GM12892 (cell line): ENCODE measurements around the gene MEG3.

ENCODE experiments used
- POLR2A ChIP-seq: IDR thresholded peaks from 2 replicates; pipeline ENCODE4 v1.6.1; 2011; ENCODE audit warnings: low read depth, low read length, control low read depth
- POLR2AphosphoS5 ChIP-seq: IDR thresholded peaks from 2 replicates; pipeline ENCODE4 v1.6.1; 2011; ENCODE audit warnings: low read depth, low read length, control low read depth

DNA sequence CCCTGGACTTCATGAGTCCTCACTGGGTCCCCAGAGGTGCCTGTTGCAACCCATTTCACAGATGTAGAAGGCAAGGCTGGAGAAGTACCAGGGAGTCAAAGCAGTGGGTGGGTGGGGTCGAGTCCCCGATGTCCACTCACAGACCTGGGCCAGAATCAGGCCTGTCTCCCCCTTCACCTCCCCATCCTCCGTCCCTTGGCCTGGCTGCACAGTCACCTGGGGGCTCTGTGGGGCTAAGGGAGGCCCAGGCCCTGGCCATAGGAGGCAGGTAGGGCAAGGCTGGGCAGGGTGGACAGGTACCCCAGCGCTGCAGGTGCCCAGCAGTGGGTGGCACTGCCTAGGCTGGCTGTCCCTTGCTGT is 48.1 kb downstream of the MEG3 start:
- no peak for TF ChIP-seq POLR2A
- TF ChIP-seq POLR2AphosphoS5: no peak
